Measurements from ENCODE around the gene DAD1. TPM values are rescaled to one million over a fixed set of nuclear protein-coding genes. Genes with fewer than 3 reads are reported as not detected.
"Not testable (repeated sequence)": the region's sequence is repeated elsewhere in the genome, so short reads cannot be mapped to it uniquely, and the experiment has no call there.

DAD1 gene
- total RNA-seq, 1 donor from 2014 or later = 255 TPM

GRCh38 chr14:22551605-22551997, 37.4 kb downstream of the DAD1 start:
- Mint-ChIP-seq H3K36me3 (ENCODE audit: low read depth) (peaks cover 77% of the 10 kb centered on the region), H3K9me3 (peaks cover 5% of the 10 kb centered on the region), H3K4me1 (peaks cover 91% of the 10 kb centered on the region), H3K4me3 (peak overlapping the region; percentile 84), H3K27ac (peak overlapping the region; percentile 93), H3K27me3 (peaks cover 4% of the 10 kb centered on the region)
- intact Hi-C loops (cut with micrococcal nuclease) = loop anchor here (5.0 to 10.0 kb wide), 4 partner anchors 34 to 1287 kb away; partner anchors contain the start of gene HNRNPC
- peak; percentile 74 for DNase-seq

- peak; percentile 91 for DNase-seq
- peak overlapping the region; percentile 93 for H3K27ac Mint-ChIP-seq
- peaks cover 84% of the 10 kb centered on the region for H3K36me3 Mint-ChIP-seq (ENCODE audit: low read depth)
- H3K4me3 Mint-ChIP-seq = peak overlapping the region; percentile 84
- no peaks in the 10 kb centered on the region for H3K9me3 Mint-ChIP-seq
- no peaks in the 10 kb centered on the region for H3K27me3 Mint-ChIP-seq
- peaks cover 91% of the 10 kb centered on the region for H3K4me1 Mint-ChIP-seq
- intact Hi-C loops (cut with micrococcal nuclease) = loop anchor here (1.0 to 10.0 kb wide), 6 partner anchors 9 to 1285 kb away; partner anchors contain the start of gene HNRNPC
Observed at GRCh38 chr14:22549981-22550673, 38.9 kb downstream of the DAD1 start.

GRCh38 chr14:22549324-22549962, 39.6 kb downstream of the DAD1 start:
- no peak for DNase-seq
- intact Hi-C loops (cut with micrococcal nuclease) = no loop called here

GRCh38 chr14:22547948-22548750, 40.9 kb downstream of the DAD1 start:
- H3K36me3 Mint-ChIP-seq (ENCODE audit: low read depth) = peaks cover 95% of the 10 kb centered on the region
- H3K4me3 Mint-ChIP-seq = peak overlapping the region; percentile 84
- no peaks in the 10 kb centered on the region for H3K9me3 Mint-ChIP-seq
- no peaks in the 10 kb centered on the region for H3K27me3 Mint-ChIP-seq
- no peak for DNase-seq
- peak overlapping the region; percentile 93 for H3K27ac Mint-ChIP-seq
- intact Hi-C loops (cut with micrococcal nuclease) = no loop called here
- H3K4me1 Mint-ChIP-seq = peaks cover 92% of the 10 kb centered on the region

More at GRCh38 chr14:22549324-22549962, 39.6 kb downstream of the DAD1 start:
- peaks cover 90% of the 10 kb centered on the region for H3K4me1 Mint-ChIP-seq
- H3K27ac Mint-ChIP-seq = peak overlapping the region; percentile 93
- peak overlapping the region; percentile 84 for H3K4me3 Mint-ChIP-seq
- H3K27me3 Mint-ChIP-seq = no peaks in the 10 kb centered on the region
- H3K36me3 Mint-ChIP-seq (ENCODE audit: low read depth) = peaks cover 89% of the 10 kb centered on the region
- H3K9me3 Mint-ChIP-seq = no peaks in the 10 kb centered on the region

GRCh38 chr14:22547313-22547947, 41.6 kb downstream of the DAD1 start:
- peaks cover 92% of the 10 kb centered on the region for H3K4me1 Mint-ChIP-seq
- H3K27ac Mint-ChIP-seq = peak overlapping the region; percentile 93
- H3K9me3 Mint-ChIP-seq = no peaks in the 10 kb centered on the region
- no peaks in the 10 kb centered on the region for H3K27me3 Mint-ChIP-seq
- no peak for DNase-seq
- peaks cover 95% of the 10 kb centered on the region for H3K36me3 Mint-ChIP-seq (ENCODE audit: low read depth)
- intact Hi-C loops (cut with micrococcal nuclease) = no loop called here
- H3K4me3 Mint-ChIP-seq = peak overlapping the region; percentile 84

- Mint-ChIP-seq H3K27ac (peak overlapping the region; percentile 93), H3K4me3 (peak overlapping the region; percentile 84), H3K27me3 (no peaks in the 10 kb centered on the region), H3K9me3 (no peaks in the 10 kb centered on the region), H3K4me1 (peaks cover 92% of the 10 kb centered on the region), H3K36me3 (ENCODE audit: low read depth) (peaks cover 95% of the 10 kb centered on the region)
- intact Hi-C loops (cut with micrococcal nuclease) = loop anchor here (1.0 kb wide), 1 partner anchor 9 kb away; no protein-coding TSS in a partner anchor
- no peak for DNase-seq
Observed at GRCh38 chr14:22546722-22547071, 42.3 kb downstream of the DAD1 start.

GRCh38 chr14:22545842-22546721, 42.9 kb downstream of the DAD1 start:
- peak overlapping the region; percentile 84 for H3K4me3 Mint-ChIP-seq
- no peaks in the 10 kb centered on the region for H3K9me3 Mint-ChIP-seq
- peak overlapping the region; percentile 93 for H3K27ac Mint-ChIP-seq
- no peaks in the 10 kb centered on the region for H3K27me3 Mint-ChIP-seq
- DNase-seq = no peak
- H3K36me3 Mint-ChIP-seq (ENCODE audit: low read depth) = peaks cover 95% of the 10 kb centered on the region
- intact Hi-C loops (cut with micrococcal nuclease) = loop anchor here (1.0 kb wide), 1 partner anchor 9 kb away; no protein-coding TSS in a partner anchor
- H3K4me1 Mint-ChIP-seq = peaks cover 92% of the 10 kb centered on the region

- H3K4me1 Mint-ChIP-seq = peaks cover 91% of the 10 kb centered on the region
- no peak for DNase-seq
- peak overlapping the region; percentile 93 for H3K27ac Mint-ChIP-seq
- H3K27me3 Mint-ChIP-seq = no peaks in the 10 kb centered on the region
- intact Hi-C loops (cut with micrococcal nuclease) = loop anchor here (5.0 kb wide), 1 partner anchor 548 kb away; no protein-coding TSS in a partner anchor
- peak overlapping the region; percentile 84 for H3K4me3 Mint-ChIP-seq
- peaks cover 95% of the 10 kb centered on the region for H3K36me3 Mint-ChIP-seq (ENCODE audit: low read depth)
- no peaks in the 10 kb centered on the region for H3K9me3 Mint-ChIP-seq
Observed at GRCh38 chr14:22544881-22545420, 44.1 kb downstream of the DAD1 start.

- peaks cover 91% of the 10 kb centered on the region for H3K4me1 Mint-ChIP-seq
- H3K4me3 Mint-ChIP-seq = peak overlapping the region; percentile 84
- intact Hi-C loops (cut with micrococcal nuclease) = loop anchor here (5.0 kb wide), 1 partner anchor 547 kb away; no protein-coding TSS in a partner anchor
- H3K36me3 Mint-ChIP-seq (ENCODE audit: low read depth) = peaks cover 95% of the 10 kb centered on the region
- H3K27ac Mint-ChIP-seq = peak overlapping the region; percentile 93
- no peaks in the 10 kb centered on the region for H3K9me3 Mint-ChIP-seq
- DNase-seq = no peak
- no peaks in the 10 kb centered on the region for H3K27me3 Mint-ChIP-seq
Observed at GRCh38 chr14:22544406-22544805, 44.6 kb downstream of the DAD1 start.

- not testable (repeated sequence) for H3K9me3 Mint-ChIP-seq, H3K27me3 Mint-ChIP-seq, DNase-seq
- Mint-ChIP-seq H3K4me1 (peaks cover 91% of the 10 kb centered on the region), H3K4me3 (peak overlapping the region; percentile 84), H3K36me3 (ENCODE audit: low read depth) (peaks cover 95% of the 10 kb centered on the region), H3K27ac (peak overlapping the region; percentile 93)
- intact Hi-C loops (cut with micrococcal nuclease) = loop anchor here (5.0 kb wide), 1 partner anchor 546 kb away; no protein-coding TSS in a partner anchor
Observed at GRCh38 chr14:22543570-22544357, 45.3 kb downstream of the DAD1 start.

GRCh38 chr14:22542360-22542759, 46.7 kb downstream of the DAD1 start:
- intact Hi-C loops (cut with micrococcal nuclease) = loop anchor here (5.0 kb wide), 1 partner anchor 545 kb away; no protein-coding TSS in a partner anchor
- peak overlapping the region; percentile 84 for H3K4me3 Mint-ChIP-seq

More at GRCh38 chr14:22542360-22542759, 46.7 kb downstream of the DAD1 start:
- Mint-ChIP-seq H3K9me3 (no peaks in the 10 kb centered on the region), H3K4me1 (peaks cover 93% of the 10 kb centered on the region), H3K36me3 (ENCODE audit: low read depth) (peaks cover 96% of the 10 kb centered on the region), H3K27me3 (no peaks in the 10 kb centered on the region), H3K27ac (peak overlapping the region; percentile 93)
- no peak for DNase-seq
